Natural killer cell (primary cell): ENCODE data around the gene TMEM179B. TPM values are rescaled to one million over a fixed set of nuclear protein-coding genes. Genes with fewer than 3 reads are reported as not detected.

Experiments used
- ATAC-seq, 3 donors: fragments of 150-1000 bp in 2 of 3; fragments of 200-7000 bp in 1 of 3; cut with Tn5 transposase; 1 replicate in 1 of 3; 2 replicates in 2 of 3; pipeline ENCODE4 v1.10.0; 2021; ENCODE audit warnings: mild to moderate bottlenecking in 2 of 3, moderate library complexity in 2 of 3
- DNase-seq, 2 donors: peaks; one replicate each; pipeline versions ENCODE4 v3.0.0 to v3.0.0-alpha.2; 2013 to 2021; ENCODE audit warnings: mixed read lengths in 1 of 2
- H3K27ac ChIP-seq: one replicate; pipeline ENCODE4 v1.5.1; 2013; ENCODE audit warnings: mild to moderate bottlenecking, low read length
- H3K27me3 ChIP-seq: one replicate; pipeline ENCODE4 v1.6.1; 2013; ENCODE audit warnings: low read length; ENCODE audit not compliant: control insufficient read depth, insufficient read depth
- H3K36me3 ChIP-seq: one replicate; pipeline ENCODE4 v1.6.1; 2013; ENCODE audit warnings: low read length; ENCODE audit not compliant: control insufficient read depth, insufficient read depth
- H3K4me1 ChIP-seq: one replicate; pipeline ENCODE4 v1.6.1; 2013; ENCODE audit warnings: low read length; ENCODE audit not compliant: control insufficient read depth, insufficient read depth
- H3K4me3 ChIP-seq: one replicate; pipeline ENCODE4 v1.5.1; 2013; ENCODE audit warnings: low read length
- H3K9me3 ChIP-seq: one replicate; pipeline ENCODE4 v1.6.1; 2013; ENCODE audit warnings: low read length; ENCODE audit not compliant: control insufficient read depth, insufficient read depth
- H3K27ac Mint-ChIP-seq, 2 donors: one replicate each; pipeline ENCODE4 v1.8.0; 2022; ENCODE audit warnings: mild to moderate bottlenecking in 2 of 2, mixed read lengths in 2 of 2, moderate library complexity in 1 of 2
- H3K27me3 Mint-ChIP-seq, 2 donors: one replicate each; pipeline ENCODE4 v1.8.0; 2022; ENCODE audit warnings: low read depth in 2 of 2, mixed read lengths in 2 of 2
- H3K36me3 Mint-ChIP-seq: one replicate; pipeline ENCODE4 v1.8.0; 2022; ENCODE audit warnings: mixed read lengths
- H3K4me1 Mint-ChIP-seq, 2 donors: one replicate each; pipeline ENCODE4 v1.8.0; 2022; ENCODE audit warnings: mixed read lengths in 2 of 2
- H3K4me3 Mint-ChIP-seq: one replicate; pipeline ENCODE4 v1.8.0; 2022; ENCODE audit warnings: mild to moderate bottlenecking, moderate library complexity, mixed read lengths
- H3K9me3 Mint-ChIP-seq, 2 donors: one replicate each; pipeline ENCODE4 v1.8.0; 2022; ENCODE audit warnings: mixed read lengths in 2 of 2
- CTCF ChIP-seq: fragments of 200-600 bp; IDR thresholded peaks from one replicate; pipeline ENCODE4 v1.8.0; 2022; ENCODE audit warnings: antibody characterized with exemption
- WGBS: methylation state at CpG from one replicate; pipeline ENCODE4 v1.1.7; 2013; ENCODE audit warnings: missing lambda C conversion rate; ENCODE audit not compliant: insufficient coverage; 5-methylcytosine and 5-hydroxymethylcytosine counted together
- intact Hi-C: fragments of 100-400 bp; cut with micrococcal nuclease; formaldehyde crosslinking; loops from one replicate; pipeline ENCODE4 v1.14.2; 2022
- total RNA-seq, 4 donors: library from RNA; stranded (reverse); fragments of 120-200 nt in 1 of 4; gene quantifications; one replicate each; pipeline versions ENCODE4 v1.2.3 to v1.2.4, GENCODE V29; 2013 to 2022

The TMEM179B gene
- total RNA-seq, 3 donors from 2014 or later (not counting 1 experiment from before 2014, with no cell fraction given), result 33.7 to 41.1 (median 36.3) TPM

DNA sequence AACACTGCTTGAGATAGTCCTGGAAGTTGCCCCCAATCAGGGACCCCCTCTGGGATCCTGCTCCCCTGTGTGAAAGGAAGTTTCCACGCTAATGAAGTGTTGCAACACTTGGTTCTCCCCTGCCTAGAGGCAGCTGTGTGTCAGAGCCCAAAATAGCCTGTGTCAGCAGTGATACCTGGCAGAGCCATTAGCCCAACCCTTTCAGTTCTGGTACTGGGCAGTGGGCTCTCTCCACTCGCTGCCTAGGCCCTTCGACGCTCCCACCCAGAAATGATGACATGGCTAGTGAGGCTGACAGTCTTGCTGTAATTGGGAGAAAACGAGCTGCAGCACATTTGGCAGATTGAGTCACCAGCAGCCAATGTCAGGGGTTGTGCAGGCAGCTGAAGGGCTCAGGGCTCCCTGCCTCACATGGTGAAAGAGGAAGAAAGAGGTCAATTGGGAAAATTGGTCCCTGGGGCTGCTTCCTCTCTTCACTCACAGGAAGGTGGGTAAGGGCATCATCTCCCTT lies 19.5 kb downstream of the TMEM179B start:
- peaks cover 25% of the 10 kb centered on the region for H3K4me1 ChIP-seq
- H3K27me3 ChIP-seq, result no peaks in the 10 kb centered on the region
- no peak overlapping the region for H3K4me3 ChIP-seq
- no peak for TF ChIP-seq CTCF
- Mint-ChIP-seq H3K36me3 (no peaks in the 10 kb centered on the region), H3K27me3 (no peaks in the 10 kb centered on the region), H3K27ac (peak overlapping the region; percentile 94 to 99), H3K4me3 (peak overlapping the region; percentile 57), H3K4me1 (peaks cover 20 to 42% of the 10 kb centered on the region in 2 donors), H3K9me3 (no peaks in the 10 kb centered on the region)
- ATAC-seq (no peak), DNase-seq (peak in 1 of 2 donors; percentile 21)
- H3K27ac ChIP-seq, result peak overlapping the region; percentile 60
- intact Hi-C loops, result no loop called here
- H3K9me3 ChIP-seq, result no peaks in the 10 kb centered on the region
- peaks cover 23% of the 10 kb centered on the region for H3K36me3 ChIP-seq
- 85% methylated on average over 5 of the region's 5 CpGs for WGBS

DNA sequence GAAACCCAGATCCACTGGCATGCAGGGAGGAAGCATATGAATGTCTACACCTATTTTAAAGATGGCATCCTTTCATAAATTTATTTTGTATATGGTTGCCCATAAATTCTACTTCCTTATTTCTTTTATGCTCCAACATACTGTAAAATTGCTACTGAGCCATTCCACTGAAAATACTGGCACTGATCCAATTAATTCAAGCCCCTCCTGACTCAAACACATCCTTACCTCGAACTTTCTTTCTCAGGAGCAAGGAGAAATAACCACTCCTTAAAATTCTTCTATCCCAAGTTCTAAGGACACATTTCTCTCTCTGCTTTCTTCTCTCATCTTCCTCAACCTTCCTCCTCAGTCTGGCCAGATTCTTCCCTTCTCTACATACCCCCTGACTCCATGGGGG lies 23.5 kb downstream of the TMEM179B start:
- no peak overlapping the region for H3K27ac ChIP-seq

DNA sequence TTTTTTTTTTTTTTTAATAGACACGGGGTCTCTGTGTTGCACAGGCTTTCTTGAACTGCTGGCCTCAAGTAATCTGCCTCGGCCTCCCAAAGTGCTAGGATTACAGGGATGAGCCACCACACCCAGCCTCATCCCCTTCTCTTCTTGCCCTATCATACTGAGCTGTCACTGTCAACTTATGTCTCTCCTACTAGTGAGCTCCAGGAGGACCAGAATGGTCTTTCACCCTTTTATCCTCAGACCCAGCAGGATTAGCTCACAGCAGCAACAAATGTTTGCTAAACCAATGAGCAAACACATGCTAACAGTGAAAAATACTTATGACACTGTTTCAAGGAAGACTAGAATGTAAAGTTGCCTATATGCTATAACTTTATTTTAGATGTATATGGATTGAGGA lies 24.5 kb downstream of the TMEM179B start:
- peaks cover 1% of the 10 kb centered on the region for H3K4me1 ChIP-seq
- H3K27ac ChIP-seq, result no peak overlapping the region
- WGBS, result 76% methylated on average over 2 of the region's 2 CpGs
- H3K36me3 Mint-ChIP-seq, result no peaks in the 10 kb centered on the region
- H3K27ac Mint-ChIP-seq, result peak overlapping the region in 1 of 2 donors; percentile 6
- no peaks in the 10 kb centered on the region for H3K9me3 Mint-ChIP-seq
- H3K36me3 ChIP-seq, result peaks cover 15% of the 10 kb centered on the region
- no peaks in the 10 kb centered on the region for H3K9me3 ChIP-seq
- ATAC-seq (peak in 1 of 3 donors; percentile 11), DNase-seq (no peak)
- H3K27me3 Mint-ChIP-seq, result no peaks in the 10 kb centered on the region
- H3K4me3 ChIP-seq, result no peak overlapping the region
- intact Hi-C loops, result no loop called here
- no peaks in the 10 kb centered on the region for H3K27me3 ChIP-seq
- H3K4me1 Mint-ChIP-seq, result peaks cover 0 to 3% of the 10 kb centered on the region in 2 donors
- no peak overlapping the region for H3K4me3 Mint-ChIP-seq
- no peak for TF ChIP-seq CTCF

More for the DNA sequence above, 23.5 kb downstream of the TMEM179B start:
- ATAC-seq, result no peak
- no peaks in the 10 kb centered on the region for H3K27me3 Mint-ChIP-seq
- Histone ChIP-seq H3K27me3 (no peaks in the 10 kb centered on the region), H3K9me3 (no peaks in the 10 kb centered on the region), H3K4me3 (no peak overlapping the region), H3K36me3 (peaks cover 7% of the 10 kb centered on the region), H3K4me1 (peaks cover 11% of the 10 kb centered on the region)
- H3K4me3 Mint-ChIP-seq, result no peak overlapping the region
- no peak for TF ChIP-seq CTCF
- H3K4me1 Mint-ChIP-seq, result peaks cover 0 to 11% of the 10 kb centered on the region in 2 donors
- intact Hi-C loops, result no loop called here
- no peaks in the 10 kb centered on the region for H3K9me3 Mint-ChIP-seq
- H3K36me3 Mint-ChIP-seq, result no peaks in the 10 kb centered on the region
- H3K27ac Mint-ChIP-seq, result peak overlapping the region in 1 of 2 donors; percentile 52
- WGBS, result 45% methylated on average over 1 of the region's 1 CpG
- no peak for DNase-seq

GRCh38 chr11:62816557-62816956 lies 29.4 kb downstream of the TMEM179B start:
- no peak for ATAC-seq

More at GRCh38 chr11:62816557-62816956, 29.4 kb downstream of the TMEM179B start:
- Histone ChIP-seq H3K27ac (no peak overlapping the region), H3K4me3 (no peak overlapping the region), H3K27me3 (no peaks in the 10 kb centered on the region), H3K4me1 (no peaks in the 10 kb centered on the region), H3K36me3 (peaks cover 29% of the 10 kb centered on the region), H3K9me3 (no peaks in the 10 kb centered on the region)
- Mint-ChIP-seq H3K27me3 (no peaks in the 10 kb centered on the region), H3K36me3 (peaks cover 15% of the 10 kb centered on the region), H3K9me3 (no peaks in the 10 kb centered on the region), H3K4me3 (no peak overlapping the region), H3K4me1 (no peaks in the 10 kb centered on the region), H3K27ac (peak overlapping the region in 1 of 2 donors; percentile 27)
- over 99% methylated on average over 8 of the region's 8 CpGs for WGBS
- intact Hi-C loops, result no loop called here
- DNase-seq, result no peak
- TF ChIP-seq CTCF, result no peak
